NCI-H345 treated with DMSO at 0.1 percent for 48 hours (cell line): ENCODE measurements around the gene ZP2.
"Not testable (repeated sequence)": the region's sequence is repeated elsewhere in the genome, so short reads cannot be mapped to it uniquely, and the experiment has no call there.

Experiments used
- DNase-seq: peaks from one replicate; lab custom pipeline; 2025; ENCODE audit not compliant: unreplicated experiment; lab: John Stamatoyannopoulos, UW

ZP2 gene

GRCh38 chr16:21217121-21217520, 5.7 kb upstream of the ZP2 start:
- no peak for DNase-seq

GRCh38 chr16:21214086-21214485, 2.7 kb upstream of the ZP2 start:
- no peak for DNase-seq

- DNase-seq, result no peak
Measured at GRCh38 chr16:21208446-21209230, 2.7 kb downstream of the ZP2 start.

GRCh38 chr16:21206550-21206949, 4.8 kb downstream of the ZP2 start:
- DNase-seq, result no peak

- DNase-seq, result no peak
Measured at GRCh38 chr16:21205303-21205702, 6.1 kb downstream of the ZP2 start.

- no peak for DNase-seq
Measured at GRCh38 chr16:21203155-21203797, 8.1 kb downstream of the ZP2 start.

GRCh38 chr16:21199607-21200218, 11.7 kb downstream of the ZP2 start:
- DNase-seq, result no peak

GRCh38 chr16:21197621-21198020, 13.8 kb downstream of the ZP2 start:
- no peak for DNase-seq

- DNase-seq, result no peak
Measured at GRCh38 chr16:21197112-21197511, 14.3 kb downstream of the ZP2 start.

GRCh38 chr16:21195330-21195729, 16.0 kb downstream of the ZP2 start:
- DNase-seq, result not testable (repeated sequence)

- no peak for DNase-seq
Measured at GRCh38 chr16:21194771-21195301, 16.5 kb downstream of the ZP2 start.

- no peak for DNase-seq
Measured at GRCh38 chr16:21192991-21193390, 18.4 kb downstream of the ZP2 start.

- DNase-seq, result no peak
Measured at GRCh38 chr16:21190599-21190998, 20.8 kb downstream of the ZP2 start.

- DNase-seq, result no peak
Measured at GRCh38 chr16:21190013-21190412, 21.4 kb downstream of the ZP2 start.

GRCh38 chr16:21189311-21189710, 22.1 kb downstream of the ZP2 start:
- DNase-seq, result no peak

GRCh38 chr16:21186326-21186691, 25.1 kb downstream of the ZP2 start:
- DNase-seq, result no peak

GRCh38 chr16:21185659-21186325, 25.6 kb downstream of the ZP2 start:
- DNase-seq, result no peak

GRCh38 chr16:21184834-21185233, 26.5 kb downstream of the ZP2 start:
- DNase-seq, result no peak

- DNase-seq, result no peak
Measured at GRCh38 chr16:21183995-21184394, 27.4 kb downstream of the ZP2 start.

- no peak for DNase-seq
Measured at GRCh38 chr16:21179983-21180365, 31.4 kb downstream of the ZP2 start.

- no peak for DNase-seq
Measured at GRCh38 chr16:21179126-21179982, 32.0 kb downstream of the ZP2 start.
